Amygdala (tissue), 56 donors: ENCODE results near the gene STX19.
"Not testable (repeated sequence)": the region's sequence is repeated elsewhere in the genome, so short reads cannot be mapped to it uniquely, and the experiment has no call there.

ENCODE experiments used
- DNase-seq, 56 donors: peaks; one replicate each; lab custom pipeline; 2025; lab: John Stamatoyannopoulos, UW

Gene STX19

GRCh38 chr3:94028093-94028837 lies at the start of gene STX19:
Gene STX19, minus strand, starts transcription at chr3:94028597. Its CDS starts 13,328 bp downstream, at chr3:94015269.
- DNase-seq = no peak

- no peak for DNase-seq
These were observed 47.7 kb upstream of the STX19 start for GRCh38 chr3:94076055-94076454.

DNA sequence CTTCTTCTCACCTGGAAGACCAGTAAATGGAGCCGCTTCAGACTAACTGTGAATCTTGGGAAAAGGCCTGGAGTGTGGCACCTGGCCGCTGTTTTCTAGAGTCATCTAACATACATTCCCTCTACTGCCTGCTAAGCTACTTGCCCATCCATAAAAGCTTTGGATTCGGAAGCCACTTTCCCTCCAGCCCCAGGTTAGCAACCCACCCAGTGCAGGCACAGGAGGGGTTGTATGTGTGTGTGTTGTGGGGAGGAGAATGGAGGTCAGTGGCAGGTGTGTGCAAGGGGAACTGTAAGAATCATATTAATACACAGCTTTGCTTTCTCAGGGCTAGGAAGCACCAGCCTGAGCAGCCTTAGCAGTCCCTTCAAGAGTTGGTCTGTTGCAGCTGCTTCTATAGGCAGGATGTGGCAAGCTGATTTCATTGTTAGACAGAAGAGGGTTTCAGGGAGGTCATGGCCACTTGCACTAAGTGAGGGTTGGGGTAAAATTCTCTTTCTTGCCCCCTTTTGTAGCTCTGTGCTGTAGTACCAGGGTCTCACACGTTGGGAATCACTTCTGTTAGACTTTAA lies 43.4 kb upstream of the STX19 start:
- DNase-seq = no peak

- no peak for DNase-seq
These were observed 42.0 kb upstream of the STX19 start for GRCh38 chr3:94070341-94070911.

- no peak for DNase-seq
These were observed 40.9 kb upstream of the STX19 start for GRCh38 chr3:94069194-94069813.

DNA sequence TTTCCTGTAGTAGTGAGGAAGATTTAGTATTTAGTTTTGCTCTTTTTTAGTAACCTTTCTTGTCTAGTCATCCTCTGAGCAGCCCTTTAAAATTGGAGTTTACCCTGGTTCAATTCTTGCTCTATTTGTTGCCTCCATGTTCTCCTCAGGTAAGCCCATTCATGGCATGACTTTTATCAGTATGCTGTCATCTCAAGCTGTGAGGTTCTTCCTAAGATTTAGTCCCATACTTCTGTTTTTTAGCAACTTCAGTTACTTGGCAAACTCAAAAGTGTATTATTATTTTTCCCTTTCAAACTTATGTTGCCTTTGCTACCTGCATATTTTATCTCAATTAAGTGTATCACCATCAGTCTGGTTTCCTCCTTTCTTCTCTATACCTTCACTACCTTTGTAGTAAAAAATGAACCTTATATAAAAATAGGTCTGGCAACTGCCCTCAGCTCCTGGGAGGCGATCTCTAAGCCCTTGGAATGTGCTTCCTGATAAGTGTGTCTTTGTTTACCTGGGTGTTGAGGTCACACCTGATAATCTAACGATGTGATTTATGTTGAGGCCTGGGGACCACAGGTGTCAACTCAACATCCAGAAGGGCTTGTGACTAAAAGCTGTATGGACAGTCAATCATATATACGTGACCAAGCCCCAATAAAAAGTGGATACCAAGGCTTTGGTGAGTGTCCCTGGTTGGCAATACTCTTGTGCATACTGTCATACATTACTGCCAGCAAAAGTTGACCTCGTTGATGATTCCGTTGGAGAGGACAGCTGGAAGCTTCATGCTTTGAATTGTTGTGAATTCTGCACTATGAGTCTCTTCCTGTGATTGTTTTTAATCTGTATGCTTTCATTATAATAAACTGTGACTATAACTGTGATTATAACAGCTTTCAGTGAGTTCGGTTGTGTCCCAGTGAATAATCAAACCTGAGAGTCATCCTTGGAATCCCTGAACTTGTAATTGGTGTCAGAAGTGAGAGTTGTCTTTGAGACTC lies 38.4 kb upstream of the STX19 start:
- DNase-seq = no peak

- DNase-seq = no peak
These were observed 37.6 kb upstream of the STX19 start for GRCh38 chr3:94065819-94066480.

DNA sequence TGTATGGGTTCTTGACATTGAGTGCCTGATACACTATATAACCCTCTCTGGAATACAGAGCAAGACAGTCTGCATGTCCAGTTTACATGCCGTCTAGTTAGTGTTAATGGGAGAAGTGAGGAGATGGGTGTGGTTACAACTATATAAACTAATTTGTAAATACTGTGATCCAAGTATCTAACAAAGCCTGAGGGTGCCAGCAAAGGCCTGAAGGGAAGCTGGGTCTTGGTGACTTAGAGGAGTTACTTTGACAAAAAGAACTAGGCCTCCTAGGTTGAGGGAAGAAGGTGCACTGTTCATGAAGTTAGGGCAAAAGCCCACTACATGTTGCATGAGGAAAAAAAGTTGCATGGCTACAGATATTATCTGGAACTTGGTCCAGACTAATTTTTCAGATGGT lies 36.7 kb upstream of the STX19 start:
- no peak for DNase-seq

DNA sequence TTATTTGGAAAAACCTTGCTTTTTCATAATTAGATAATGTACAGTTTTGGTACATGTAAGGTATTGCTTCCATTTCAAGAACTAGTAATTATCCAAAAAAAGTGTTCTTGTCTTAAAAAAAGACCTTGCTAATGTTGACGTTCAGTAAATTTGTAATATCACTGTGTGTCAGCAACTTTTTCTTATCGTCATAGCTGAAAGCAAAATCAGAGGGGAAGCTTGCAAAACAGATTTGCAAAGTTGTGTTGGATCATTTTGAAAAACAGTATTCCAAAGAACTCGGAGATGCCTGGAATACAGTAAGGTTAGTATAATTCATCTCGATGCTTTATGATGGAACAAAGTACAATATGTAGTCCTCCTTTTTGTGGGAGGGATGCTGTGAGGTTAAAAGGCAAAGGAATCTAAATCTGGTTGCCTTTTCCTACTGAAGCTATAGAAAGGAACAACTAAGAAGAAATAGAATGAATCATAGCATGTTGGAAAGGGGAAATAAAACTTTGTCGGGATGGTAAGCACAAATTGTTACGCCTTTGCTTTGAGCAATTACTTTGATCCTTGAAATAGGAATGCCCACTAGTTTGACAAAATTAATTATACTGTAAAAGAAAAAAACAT lies 36.0 kb upstream of the STX19 start:
- no peak for DNase-seq

GRCh38 chr3:94063496-94064119 lies 35.2 kb upstream of the STX19 start:
- DNase-seq = no peak

DNA sequence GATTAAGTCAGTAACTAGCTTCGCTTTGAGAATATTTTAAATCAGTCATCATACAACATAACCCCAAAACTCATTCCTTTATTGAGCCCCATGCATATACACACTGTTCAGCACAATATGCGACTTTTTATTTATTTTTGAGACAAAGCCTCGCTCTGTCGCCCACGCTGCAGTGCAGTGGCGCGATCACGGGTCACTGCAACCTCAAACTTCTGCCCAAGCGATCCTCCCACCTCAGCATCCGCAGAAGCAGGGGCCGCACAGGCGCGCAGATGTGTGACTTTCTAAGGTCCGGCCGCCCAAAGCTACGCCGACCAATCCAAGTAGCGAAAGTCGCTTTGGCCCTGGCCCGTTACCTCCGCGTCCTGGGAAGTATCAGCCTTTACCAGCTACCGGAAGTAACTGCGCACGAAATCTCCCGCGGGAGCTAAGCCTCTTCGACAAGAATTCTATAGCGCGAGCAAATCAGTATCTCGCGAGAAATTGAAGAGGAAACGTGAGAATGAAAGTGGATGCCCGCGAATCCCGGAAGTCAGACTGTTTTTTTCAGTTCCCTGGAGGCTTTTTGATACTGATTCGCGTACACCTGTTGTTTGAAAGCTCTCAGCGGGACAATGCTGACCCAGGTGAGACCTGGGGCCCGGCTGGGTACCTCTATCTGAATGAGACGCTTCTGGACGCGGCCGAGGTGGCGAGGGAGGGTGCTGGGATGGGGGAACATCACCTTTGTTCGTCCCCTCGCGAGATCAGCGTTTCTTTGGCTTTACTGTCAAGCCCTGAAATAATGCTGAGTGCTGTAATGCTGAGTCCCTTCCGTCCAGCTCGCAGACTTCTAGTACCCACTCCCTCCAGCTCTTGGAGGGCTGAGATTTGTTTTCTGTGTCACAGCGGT lies 34.4 kb upstream of the STX19 start, which contains the start of the genes DHFR2 and NSUN3:
TSS of gene DHFR2 (minus strand) at position 404 of the 892 bp plus-strand sequence. CDS start 1,405 bp downstream, outside the sequence.
TSS of gene NSUN3 (plus strand) at position 549 of the 892 bp plus-strand sequence. CDS start at position 615, 66 bp downstream.
- DNase-seq = peak in 55 of 56 donors; percentile 18 to 88 (median 74)

DNA sequence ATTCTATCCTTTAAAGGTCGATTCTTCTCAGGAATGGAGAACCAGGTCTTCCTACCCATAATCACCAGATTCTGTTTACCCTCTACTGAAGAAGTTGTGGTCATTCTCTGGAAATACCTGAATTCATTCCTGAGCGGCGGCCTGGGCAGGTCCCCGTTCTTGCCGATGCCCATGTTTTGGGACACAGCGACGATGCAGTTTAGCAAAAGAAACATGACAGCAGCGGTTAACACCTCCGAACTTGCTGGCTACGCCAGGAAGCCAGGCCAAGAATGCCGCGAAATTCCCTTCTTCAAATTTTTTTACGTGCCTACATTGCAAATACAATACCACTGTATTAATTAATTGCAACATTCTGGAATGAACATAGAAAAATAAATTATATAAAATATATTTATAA lies 32.9 kb upstream of the STX19 start:
- DNase-seq = no peak

DNA sequence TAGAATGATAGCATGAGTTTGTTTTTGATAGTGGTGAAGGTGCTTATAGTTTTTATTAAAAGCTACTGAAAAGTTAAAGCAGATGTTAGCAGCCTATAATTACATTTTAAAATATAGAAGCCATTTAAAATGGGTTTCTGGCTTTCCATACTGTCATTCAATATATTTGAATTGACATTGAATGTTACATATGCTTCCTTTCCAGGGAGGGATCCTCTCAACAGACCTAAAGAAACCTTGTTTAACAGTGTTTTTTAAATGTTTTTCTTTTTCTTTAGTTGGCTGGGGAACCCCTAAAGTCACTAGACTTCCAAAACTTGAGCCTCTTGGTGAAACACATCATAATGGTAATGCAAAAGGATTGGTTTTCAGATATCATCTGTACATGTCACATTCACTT lies 22.1 kb upstream of the STX19 start:
- no peak for DNase-seq

GRCh38 chr3:94049267-94049666 lies 20.9 kb upstream of the STX19 start:
- no peak for DNase-seq

DNA sequence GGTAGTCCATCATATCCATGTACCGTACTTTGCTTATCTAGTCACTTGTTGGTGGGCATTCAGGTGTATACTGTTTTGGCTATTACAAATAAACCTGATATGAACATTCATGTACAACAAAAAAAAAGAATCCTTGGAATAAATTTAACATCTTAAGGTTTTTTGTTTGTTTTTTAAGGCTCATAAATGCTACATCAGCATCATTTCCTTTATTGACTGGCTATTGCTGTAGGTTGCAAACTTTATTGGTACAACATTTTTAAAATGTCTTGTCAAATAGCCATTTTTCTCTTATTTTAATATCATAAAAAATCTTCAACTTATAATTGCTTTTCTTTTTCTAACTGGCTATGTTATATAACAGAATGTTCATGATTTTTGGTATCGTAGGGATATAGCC lies 18.1 kb upstream of the STX19 start:
- no peak for DNase-seq

DNA sequence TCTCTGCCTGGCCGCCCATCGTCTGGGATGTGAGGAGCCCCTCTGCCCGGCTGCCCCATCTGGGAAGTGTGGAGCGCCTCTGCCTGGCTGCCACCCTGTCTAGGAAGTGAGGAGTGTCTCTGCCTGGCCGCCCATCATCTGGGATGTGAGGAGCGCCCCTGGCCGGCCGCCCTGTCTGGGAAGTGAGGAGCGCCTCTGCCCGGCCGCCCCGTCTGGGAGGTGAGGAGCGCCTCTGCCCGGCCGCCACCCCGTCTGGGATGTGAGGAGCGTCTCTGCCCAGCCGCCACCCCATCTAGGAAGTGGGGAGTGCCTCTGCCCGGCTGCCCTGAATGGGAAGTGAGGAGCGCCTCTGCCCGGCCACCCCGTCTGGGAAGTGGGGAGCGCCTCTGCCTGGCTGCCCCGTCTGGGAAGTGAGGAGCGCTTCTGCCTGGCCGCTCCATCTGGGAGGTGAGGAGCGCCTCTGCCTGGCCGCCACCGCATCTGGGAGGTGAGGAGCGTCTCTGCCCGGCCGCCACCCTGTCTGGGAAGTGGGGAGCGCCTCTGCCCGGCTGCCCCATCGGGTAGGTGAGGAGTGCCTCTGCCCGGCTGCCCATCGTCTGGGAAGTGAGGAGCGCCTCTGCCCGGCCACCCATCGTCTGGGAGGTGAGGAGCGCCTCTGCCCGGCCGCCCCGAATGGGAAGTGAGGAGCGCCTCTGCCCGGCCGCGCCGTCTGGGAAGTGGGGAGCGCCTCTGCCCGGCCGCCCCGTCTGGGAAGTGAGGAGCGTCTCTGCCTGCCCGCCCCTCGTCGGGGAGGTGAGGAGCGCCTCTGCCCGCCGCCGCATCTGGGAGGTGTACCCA lies 15.9 kb upstream of the STX19 start:
- not testable (repeated sequence) for DNase-seq

DNA sequence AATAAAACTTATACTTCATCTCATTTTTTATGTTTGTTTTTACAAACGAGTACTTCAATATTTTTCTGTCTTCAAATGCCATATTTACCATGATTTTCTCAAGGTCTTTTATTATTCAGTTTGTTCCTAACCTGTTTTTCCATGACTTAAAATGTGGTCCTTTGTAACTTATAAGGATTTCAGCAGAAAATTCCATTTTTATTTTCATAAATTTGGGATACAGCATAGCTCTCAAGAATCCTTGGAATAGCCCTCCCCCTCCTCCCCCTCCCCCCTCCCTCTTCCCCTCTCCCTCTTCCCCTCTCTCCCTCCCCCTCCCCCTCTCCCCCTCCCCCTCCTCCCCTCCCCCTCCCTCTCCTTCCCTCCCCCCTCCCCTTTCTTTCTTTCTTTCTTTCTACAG lies 14.9 kb upstream of the STX19 start:
- no peak for DNase-seq
